NT2/D1 (cell line): Measurements from ENCODE around the gene UCP1.

Experiments used
- YY1 ChIP-seq: IDR thresholded peaks from 2 replicates; pipeline ENCODE4 v1.6.1; 2011; ENCODE audit not compliant: insufficient read length, insufficient read depth
- ZNF274 ChIP-seq: IDR thresholded peaks from 2 replicates; pipeline ENCODE4 v1.6.1; 2011; ENCODE audit warnings: mild to moderate bottlenecking, low read depth, low read length

DNA sequence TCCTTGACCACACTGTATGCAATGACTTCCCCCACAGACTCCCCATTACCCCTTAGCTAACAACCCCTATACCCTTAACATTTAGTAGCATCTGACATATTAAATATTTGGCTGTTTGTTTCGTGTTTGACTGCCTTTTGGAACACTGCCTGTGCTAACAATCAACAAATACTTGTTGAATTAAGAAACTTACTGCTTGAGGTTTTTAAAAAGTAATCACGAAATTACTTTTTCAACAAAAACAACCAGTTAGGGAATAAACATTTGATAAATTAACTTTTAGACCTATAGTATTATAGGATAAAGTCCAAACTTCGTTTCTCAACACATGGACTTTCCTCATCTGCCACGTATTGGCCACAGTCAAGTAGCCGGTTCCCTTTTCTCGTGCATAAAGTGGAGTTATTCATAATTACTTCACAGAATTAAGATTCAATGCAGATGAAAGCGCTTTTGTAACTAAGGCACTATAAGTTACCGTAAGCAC, 45.3 kb downstream of the UCP1 start:
- TF ChIP-seq YY1, result no peak
- no peak for TF ChIP-seq ZNF274
